NB4 (cell line): ENCODE data around the gene DARS1.
A peak's percentile ranks its signal among the peaks of the same experiment; 100 is the strongest.

Source experiments
- DNase-seq: peaks from one replicate; pipeline ENCODE4 v3.0.0; 2010; ENCODE audit warnings: low read depth
- H3K4me3 ChIP-seq: one replicate; pipeline ENCODE4 v1.5.1; 2011; ENCODE audit warnings: mild to moderate bottlenecking, low read depth, low read length, moderate library complexity
- MAX ChIP-seq: IDR thresholded peaks from 2 replicates; pipeline ENCODE4 v1.6.1; 2011; ENCODE audit warnings: low read depth, low read length
- MYC ChIP-seq: IDR thresholded peaks from 2 replicates; pipeline ENCODE4 v1.6.1; 2011; ENCODE audit warnings: low read depth, low read length
- POLR2A ChIP-seq: IDR thresholded peaks from 2 replicates; pipeline ENCODE4 v1.6.1; 2011; ENCODE audit warnings: mild to moderate bottlenecking; ENCODE audit not compliant: insufficient read length; ENCODE audit errors: extremely low read depth
- TF ChIP-seq, protein P1 (sequence below): IDR thresholded peaks from one replicate; pipeline ENCODE4 v1.5.1; 2012; ENCODE audit warnings: low read depth, low read length

DARS1 gene

GRCh38 chr2:135925571-135925970 lies 59.9 kb downstream of the DARS1 start:
- no peak for TF ChIP-seq POLR2A
- no peak for TF ChIP-seq MYC
- no peak for TF ChIP-seq MAX
- TF ChIP-seq, protein P1, sequence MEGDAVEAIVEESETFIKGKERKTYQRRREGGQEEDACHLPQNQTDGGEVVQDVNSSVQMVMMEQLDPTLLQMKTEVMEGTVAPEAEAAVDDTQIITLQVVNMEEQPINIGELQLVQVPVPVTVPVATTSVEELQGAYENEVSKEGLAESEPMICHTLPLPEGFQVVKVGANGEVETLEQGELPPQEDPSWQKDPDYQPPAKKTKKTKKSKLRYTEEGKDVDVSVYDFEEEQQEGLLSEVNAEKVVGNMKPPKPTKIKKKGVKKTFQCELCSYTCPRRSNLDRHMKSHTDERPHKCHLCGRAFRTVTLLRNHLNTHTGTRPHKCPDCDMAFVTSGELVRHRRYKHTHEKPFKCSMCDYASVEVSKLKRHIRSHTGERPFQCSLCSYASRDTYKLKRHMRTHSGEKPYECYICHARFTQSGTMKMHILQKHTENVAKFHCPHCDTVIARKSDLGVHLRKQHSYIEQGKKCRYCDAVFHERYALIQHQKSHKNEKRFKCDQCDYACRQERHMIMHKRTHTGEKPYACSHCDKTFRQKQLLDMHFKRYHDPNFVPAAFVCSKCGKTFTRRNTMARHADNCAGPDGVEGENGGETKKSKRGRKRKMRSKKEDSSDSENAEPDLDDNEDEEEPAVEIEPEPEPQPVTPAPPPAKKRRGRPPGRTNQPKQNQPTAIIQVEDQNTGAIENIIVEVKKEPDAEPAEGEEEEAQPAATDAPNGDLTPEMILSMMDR, result no peak
- no peak overlapping the region for H3K4me3 ChIP-seq

GRCh38 chr2:135916207-135916606 lies 69.2 kb downstream of the DARS1 start:
- TF ChIP-seq MAX (no peak), MYC (no peak), POLR2A (no peak)
- TF ChIP-seq, protein P1, result no peak
- H3K4me3 ChIP-seq, result no peak overlapping the region
- DNase-seq, result peak; percentile 69

More at GRCh38 chr2:135925571-135925970, 59.9 kb downstream of the DARS1 start:
- DNase-seq, result no peak

DNA sequence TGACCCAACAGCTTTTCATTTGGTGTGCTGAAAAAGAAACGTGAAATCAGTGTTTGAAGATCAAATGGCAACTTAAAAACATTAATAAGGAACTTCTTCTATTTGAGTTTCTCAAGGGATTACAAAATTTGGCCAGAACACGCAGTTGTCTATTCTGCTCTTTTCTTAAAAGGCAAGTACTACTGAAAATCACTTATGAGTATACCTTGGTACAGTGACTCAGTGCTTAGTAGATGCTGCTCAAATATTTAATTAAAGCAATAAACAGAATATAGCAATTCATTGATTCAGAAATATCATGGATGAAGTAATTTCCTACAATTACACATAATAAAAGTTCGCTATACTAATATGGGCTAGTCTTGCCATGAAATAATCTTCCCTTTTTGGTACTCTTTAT lies 70.9 kb downstream of the DARS1 start:
- DNase-seq, result peak; percentile 18
- no peak overlapping the region for H3K4me3 ChIP-seq
- TF ChIP-seq MAX (no peak), POLR2A (no peak), MYC (no peak)
- TF ChIP-seq, protein P1, result no peak

- TF ChIP-seq MAX (no peak), POLR2A (no peak), MYC (no peak)
- TF ChIP-seq, protein P1, result peak; percentile 52
- peak; percentile 71 for DNase-seq
- H3K4me3 ChIP-seq, result no peak overlapping the region
Measured at GRCh38 chr2:135913727-135914365, 71.6 kb downstream of the DARS1 start.

DNA sequence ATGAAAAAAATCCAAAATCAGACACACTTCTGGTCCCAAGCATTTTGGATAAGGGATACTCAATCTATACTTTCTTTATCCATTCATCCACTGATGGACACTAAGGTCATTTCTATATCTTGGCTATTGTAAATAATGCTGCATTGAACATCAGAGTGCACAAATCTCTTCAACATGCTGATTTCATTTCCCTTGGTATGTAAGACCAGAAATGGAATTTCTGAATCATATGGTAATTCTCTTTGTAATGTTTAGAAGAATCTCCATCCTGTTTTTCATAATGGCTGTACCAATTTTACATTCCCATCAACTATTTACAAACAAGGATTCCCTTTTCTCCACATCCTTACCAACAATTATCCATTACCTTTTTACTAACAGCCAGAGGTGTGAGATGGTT lies 75.5 kb downstream of the DARS1 start:
- TF ChIP-seq, protein P1, result no peak
- TF ChIP-seq MAX (no peak), MYC (no peak), POLR2A (no peak)
- DNase-seq, result no peak
- no peak overlapping the region for H3K4me3 ChIP-seq
